CD14-positive monocyte (primary cell): Measurements from ENCODE around the gene CD36. TPM values are rescaled to one million over a fixed set of nuclear protein-coding genes. Genes with fewer than 3 reads are reported as not detected.

Experiments
- DNase-seq, 3 donors: peaks; one replicate each; pipeline ENCODE4 v3.0.0-alpha.2; 2011 to 2022
- H2AFZ ChIP-seq: 2 replicates; pipeline ENCODE4 v1.6.0; 2012; ENCODE audit warnings: mild to moderate bottlenecking, low read depth, low read length, inconsistent platforms; ENCODE audit not compliant: insufficient read depth, poor library complexity, severe bottlenecking
- H3K27ac ChIP-seq, 2 donors: 1 replicate in 1 of 2; 2 replicates in 1 of 2; pipeline ENCODE4 v1.5.1; 2012 to 2013; ENCODE audit warnings: low read length in 2 of 2, control low read depth in 1 of 2, inconsistent platforms in 1 of 2, low read depth in 1 of 2, mild to moderate bottlenecking in 1 of 2
- H3K27me3 ChIP-seq, 2 donors: one replicate each; pipeline versions ENCODE4 v1.6.0 to v1.6.1; 2011 to 2013; ENCODE audit warnings: low read length in 2 of 2; ENCODE audit not compliant: control insufficient read depth in 2 of 2, insufficient read depth in 2 of 2
- H3K36me3 ChIP-seq, 2 donors: replicated peaks in 1 of 2; 1 replicate in 1 of 2; 2 replicates in 1 of 2; pipeline versions ENCODE4 v1.5.1 to v1.6.1; 2012 to 2013; ENCODE audit warnings: low read length in 2 of 2, control low read depth in 1 of 2, inconsistent platforms in 1 of 2, mild to moderate bottlenecking in 1 of 2; ENCODE audit not compliant: insufficient read depth in 2 of 2, control insufficient read depth in 1 of 2
- H3K4me1 ChIP-seq, 2 donors: 1 replicate in 1 of 2; 2 replicates in 1 of 2; pipeline versions ENCODE4 v1.5.1 to v1.6.1; 2012 to 2013; ENCODE audit warnings: low read length in 2 of 2, control low read depth in 1 of 2, inconsistent platforms in 1 of 2, mild to moderate bottlenecking in 1 of 2, moderate library complexity in 1 of 2; ENCODE audit not compliant: insufficient read depth in 2 of 2, control insufficient read depth in 1 of 2
- H3K4me2 ChIP-seq: replicated peaks from 2 replicates; pipeline ENCODE3; 2012; ENCODE audit warnings: low read length, moderate library complexity, mild to moderate bottlenecking; ENCODE audit not compliant: poor library complexity, severe bottlenecking; ENCODE audit errors: extremely low read depth
- H3K4me3 ChIP-seq, 3 experiments: fragments of 200-600 bp in 1 of 3; sonication (generic) in 1 of 3; replicated peaks in 1 of 3; 1 replicate in 2 of 3; 2 replicates in 1 of 3; pipeline ENCODE4 v1.5.1; 2011 to 2013; ENCODE audit warnings: low read length in 3 of 3, mild to moderate bottlenecking in 3 of 3, control low read depth in 2 of 3, low read depth in 2 of 3, inconsistent platforms in 1 of 3, moderate library complexity in 1 of 3
- H3K79me2 ChIP-seq: 2 replicates; pipeline ENCODE4 v1.6.0; 2012; ENCODE audit warnings: mild to moderate bottlenecking, control low read depth, inconsistent platforms, low read length, moderate library complexity; ENCODE audit not compliant: insufficient read depth
- H3K9ac ChIP-seq: 2 replicates; pipeline ENCODE4 v1.6.0; 2017; ENCODE audit warnings: low read length, mild to moderate bottlenecking; ENCODE audit not compliant: insufficient read depth, poor library complexity, severe bottlenecking
- H3K9me3 ChIP-seq, 2 donors: replicated peaks in 1 of 2; 1 replicate in 1 of 2; 2 replicates in 1 of 2; pipeline versions ENCODE4 v1.5.1 to v1.6.1; 2012 to 2013; ENCODE audit warnings: low read length in 2 of 2, control low read depth in 1 of 2; ENCODE audit not compliant: control insufficient read depth in 1 of 2, insufficient read depth in 1 of 2
- H4K20me1 ChIP-seq: 2 replicates; pipeline ENCODE4 v1.6.0; 2012; ENCODE audit warnings: mild to moderate bottlenecking, low read length, control low read depth, moderate library complexity; ENCODE audit not compliant: insufficient read depth
- H3K27ac Mint-ChIP-seq, 7 donors: one replicate each; pipeline ENCODE4 v1.8.0; 2020; ENCODE audit warnings: mild to moderate bottlenecking in 7 of 7, mixed read lengths in 7 of 7, moderate library complexity in 6 of 7, inconsistent platforms in 2 of 7
- H3K27me3 Mint-ChIP-seq, 3 donors: one replicate each; pipeline ENCODE4 v1.8.0; 2021 to 2022; ENCODE audit warnings: low read depth in 3 of 3, mild to moderate bottlenecking in 3 of 3, mixed read lengths in 3 of 3, moderate library complexity in 3 of 3, inconsistent platforms in 1 of 3
- H3K36me3 Mint-ChIP-seq, 2 donors: one replicate each; pipeline ENCODE4 v1.8.0; 2020; ENCODE audit warnings: mixed read lengths in 2 of 2, inconsistent platforms in 1 of 2, mild to moderate bottlenecking in 1 of 2
- H3K4me1 Mint-ChIP-seq: one replicate; pipeline ENCODE4 v1.8.0; 2020; ENCODE audit warnings: mild to moderate bottlenecking, mixed read lengths
- H3K4me3 Mint-ChIP-seq, 2 donors: one replicate each; pipeline ENCODE4 v1.8.0; 2020; ENCODE audit warnings: mild to moderate bottlenecking in 2 of 2, mixed read lengths in 2 of 2, moderate library complexity in 1 of 2
- H3K9me3 Mint-ChIP-seq, 7 donors: one replicate each; pipeline ENCODE4 v1.8.0; 2020 to 2022; ENCODE audit warnings: mixed read lengths in 7 of 7, mild to moderate bottlenecking in 6 of 7, moderate library complexity in 6 of 7, inconsistent platforms in 2 of 7
- CTCF ChIP-seq: fragments of 200-600 bp; IDR thresholded peaks from one replicate; pipeline ENCODE4 v1.8.0; 2022; ENCODE audit warnings: antibody characterized with exemption, mild to moderate bottlenecking
- WGBS: methylation state at CpG from one replicate; pipeline ENCODE4 v1.1.5; 2013; ENCODE audit warnings: missing lambda C conversion rate; ENCODE audit not compliant: insufficient coverage; 5-methylcytosine and 5-hydroxymethylcytosine counted together
- intact Hi-C, 2 donors: fragments of 100-400 bp; cut with micrococcal nuclease; formaldehyde crosslinking; loops; one replicate each; pipeline versions ENCODE4 v1.15.0 to v1.15.1; 2023
- polyA plus RNA-seq, 3 donors: library from polyadenylated mRNA; depleted of rRNA in 1 of 3; unstranded in 2 of 3; stranded (reverse) in 1 of 3; fragments of 300-500 nt in 2 of 3; fragments of >200 nt in 1 of 3; fragmentation: Illumina TruSeq in 2 of 3; gene quantifications; 1 replicate in 2 of 3; 2 replicates in 1 of 3; pipeline ENCODE4 v1.2.3, GENCODE V29; 2012 to 2021

CD36 gene
- polyA plus RNA-seq, 3 donors, result 735 to 1,210 (median 1,135) TPM

- peak overlapping the region; percentile 79 to 92 (median 90) for H3K27ac Mint-ChIP-seq
- H3K27me3 Mint-ChIP-seq, result no peaks in the 10 kb centered on the region
- Histone ChIP-seq H3K9me3 (no peaks in the 10 kb centered on the region), H3K27ac (peak overlapping the region in 1 of 2 donors; percentile 82), H3K4me3 (peak overlapping the region; percentile 80 to 100 (median 91)), H2AFZ (no peak overlapping the region), H3K4me2 (peak overlapping the region; percentile 95), H3K9ac (peak overlapping the region; percentile 22), H3K4me1 (peaks cover 33 to 50% of the 10 kb centered on the region in 2 donors), H4K20me1 (peaks cover 81% of the 10 kb centered on the region), H3K79me2 (peaks cover 95% of the 10 kb centered on the region), H3K36me3 (peaks cover 31 to 35% of the 10 kb centered on the region in 2 donors), H3K27me3 (no peaks in the 10 kb centered on the region)
- peaks cover 21 to 41% of the 10 kb centered on the region in 2 donors for H3K36me3 Mint-ChIP-seq
- intact Hi-C loops, result no loop called here
- H3K4me3 Mint-ChIP-seq, result peak overlapping the region; percentile 56 to 85
- TF ChIP-seq CTCF, result no peak
- H3K4me1 Mint-ChIP-seq, result peaks cover 50% of the 10 kb centered on the region
- WGBS, result 60% methylated on average over 1 of the region's 1 CpG
- H3K9me3 Mint-ChIP-seq, result no peaks in the 10 kb centered on the region
- peak; percentile 27 to 60 (median 53) for DNase-seq
Measured at GRCh38 chr7:80642871-80643270, 4.4 kb downstream of the CD36 start.

GRCh38 chr7:80643336-80643915 lies 5.0 kb downstream of the CD36 start:
- peak; percentile 30 to 73 (median 64) for DNase-seq
- no CpG with 5 or more reads among the region's 5 CpGs for WGBS
- Histone ChIP-seq H3K27me3 (no peaks in the 10 kb centered on the region), H3K4me3 (peak overlapping the region; percentile 80 to 100 (median 91)), H3K4me2 (peak overlapping the region; percentile 95), H3K9ac (peak overlapping the region; percentile 22), H3K27ac (peak overlapping the region in 1 of 2 donors; percentile 82), H3K36me3 (peaks cover 36 to 40% of the 10 kb centered on the region in 2 donors), H3K79me2 (peaks cover 100% of the 10 kb centered on the region), H4K20me1 (peaks cover 87% of the 10 kb centered on the region), H3K4me1 (peaks cover 29 to 46% of the 10 kb centered on the region in 2 donors), H2AFZ (no peak overlapping the region), H3K9me3 (no peaks in the 10 kb centered on the region)
- Mint-ChIP-seq H3K9me3 (no peaks in the 10 kb centered on the region), H3K4me1 (peaks cover 48% of the 10 kb centered on the region), H3K27ac (peak overlapping the region; percentile 79 to 92 (median 90)), H3K36me3 (peaks cover 26 to 46% of the 10 kb centered on the region in 2 donors), H3K4me3 (peak overlapping the region; percentile 56 to 85), H3K27me3 (no peaks in the 10 kb centered on the region)
- no peak for TF ChIP-seq CTCF
- intact Hi-C loops, result no loop called here
